PFSK-1 (cell line): ENCODE results near the gene VGLL4.

Experiments used
- POLR2AphosphoS5 ChIP-seq: IDR thresholded peaks from 2 replicates; pipeline ENCODE4 v1.6.1; 2012; ENCODE audit warnings: low read depth, mild to moderate bottlenecking, control low read depth, low read length, moderate library complexity
- SIN3A ChIP-seq: IDR thresholded peaks from 2 replicates; pipeline ENCODE4 v1.6.1; 2012; ENCODE audit warnings: mild to moderate bottlenecking, low read length, moderate library complexity, borderline replicate concordance; ENCODE audit not compliant: insufficient read depth
- TAF1 ChIP-seq: IDR thresholded peaks from 2 replicates; pipeline ENCODE4 v1.6.1; 2012; ENCODE audit warnings: low read length, control low read depth, borderline replicate concordance; ENCODE audit not compliant: insufficient read depth
- TF ChIP-seq, protein P1 (sequence below), 2 experiments: IDR thresholded peaks; 2 replicates each; pipeline versions ENCODE4 v1.6.1 to v1.8.0; 2011 to 2012; ENCODE audit warnings: low read depth in 2 of 2, low read length in 2 of 2, control low read depth in 1 of 2, inconsistent platforms in 1 of 2, mild to moderate bottlenecking in 1 of 2, moderate library complexity in 1 of 2; ENCODE audit not compliant: insufficient read depth in 1 of 2

DNA sequence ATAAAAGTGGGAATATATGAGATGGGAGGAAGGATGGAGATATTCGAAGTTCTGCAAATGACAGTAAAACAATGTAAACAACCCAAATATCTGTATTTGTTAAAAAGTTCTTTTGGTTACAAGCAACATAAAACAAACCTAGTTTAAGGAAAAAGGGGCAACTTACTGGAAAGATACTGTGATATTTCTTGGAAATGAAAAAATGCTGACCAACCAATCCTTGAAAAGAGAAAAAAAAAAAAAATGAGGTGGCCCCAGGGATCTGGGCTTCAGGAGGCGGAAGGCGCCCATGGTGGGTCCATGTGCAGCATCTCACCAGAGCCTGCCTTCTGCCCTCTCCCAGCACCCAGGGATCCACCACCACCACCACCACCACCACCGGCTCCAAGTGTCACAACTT lies 59.1 kb downstream of the VGLL4 start:
- TF ChIP-seq SIN3A, result no peak
- TF ChIP-seq, protein P1, sequence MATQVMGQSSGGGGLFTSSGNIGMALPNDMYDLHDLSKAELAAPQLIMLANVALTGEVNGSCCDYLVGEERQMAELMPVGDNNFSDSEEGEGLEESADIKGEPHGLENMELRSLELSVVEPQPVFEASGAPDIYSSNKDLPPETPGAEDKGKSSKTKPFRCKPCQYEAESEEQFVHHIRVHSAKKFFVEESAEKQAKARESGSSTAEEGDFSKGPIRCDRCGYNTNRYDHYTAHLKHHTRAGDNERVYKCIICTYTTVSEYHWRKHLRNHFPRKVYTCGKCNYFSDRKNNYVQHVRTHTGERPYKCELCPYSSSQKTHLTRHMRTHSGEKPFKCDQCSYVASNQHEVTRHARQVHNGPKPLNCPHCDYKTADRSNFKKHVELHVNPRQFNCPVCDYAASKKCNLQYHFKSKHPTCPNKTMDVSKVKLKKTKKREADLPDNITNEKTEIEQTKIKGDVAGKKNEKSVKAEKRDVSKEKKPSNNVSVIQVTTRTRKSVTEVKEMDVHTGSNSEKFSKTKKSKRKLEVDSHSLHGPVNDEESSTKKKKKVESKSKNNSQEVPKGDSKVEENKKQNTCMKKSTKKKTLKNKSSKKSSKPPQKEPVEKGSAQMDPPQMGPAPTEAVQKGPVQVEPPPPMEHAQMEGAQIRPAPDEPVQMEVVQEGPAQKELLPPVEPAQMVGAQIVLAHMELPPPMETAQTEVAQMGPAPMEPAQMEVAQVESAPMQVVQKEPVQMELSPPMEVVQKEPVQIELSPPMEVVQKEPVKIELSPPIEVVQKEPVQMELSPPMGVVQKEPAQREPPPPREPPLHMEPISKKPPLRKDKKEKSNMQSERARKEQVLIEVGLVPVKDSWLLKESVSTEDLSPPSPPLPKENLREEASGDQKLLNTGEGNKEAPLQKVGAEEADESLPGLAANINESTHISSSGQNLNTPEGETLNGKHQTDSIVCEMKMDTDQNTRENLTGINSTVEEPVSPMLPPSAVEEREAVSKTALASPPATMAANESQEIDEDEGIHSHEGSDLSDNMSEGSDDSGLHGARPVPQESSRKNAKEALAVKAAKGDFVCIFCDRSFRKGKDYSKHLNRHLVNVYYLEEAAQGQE (IDR thresholded peaks at IDR 0.05; ENCODE audit: insufficient read depth in 1 of 2, low read depth in 2 of 2, low read length in 2 of 2), result no peak
- TF ChIP-seq POLR2AphosphoS5, result no peak
- no peak for TF ChIP-seq TAF1
